HepG2 (cell line): ENCODE data around the gene ANG. TPM values are rescaled to one million over a fixed set of nuclear protein-coding genes. Genes with fewer than 3 reads are reported as not detected.

ENCODE experiments used
- AGO2 ChIP-seq: fragments of 200-400 bp; formaldehyde crosslinking; optimal IDR thresholded peaks from 2 replicates; pipeline ENCODE3; 2017; ENCODE audit warnings: mild to moderate bottlenecking, low read depth, low read length, moderate library complexity
- CERS6 ChIP-seq: sonication (generic); formaldehyde crosslinking; IDR thresholded peaks from 2 replicates; pipeline ENCODE4 v1.5.0; 2020; ENCODE audit warnings: missing genetic modification reagents
- CREB1 ChIP-seq, 2 experiments: fragments of 450-650 bp in 1 of 2; IDR thresholded peaks; 2 replicates each; pipeline ENCODE4 v1.6.1; 2016 to 2017; ENCODE audit warnings: control low read depth in 1 of 2, mild to moderate bottlenecking in 1 of 2, missing compliant biosample characterization in 1 of 2, missing genetic modification characterization in 1 of 2
- CSRNP1 ChIP-seq: sonication (generic); formaldehyde crosslinking; IDR thresholded peaks from 2 replicates; pipeline ENCODE4 v1.8.1; 2023; ENCODE audit warnings: mild to moderate bottlenecking, missing genetic modification reagents
- DMAP1 ChIP-seq: IDR thresholded peaks from 2 replicates; pipeline ENCODE4 v1.6.1; 2016
- KDM1A ChIP-seq: IDR thresholded peaks from 2 replicates; pipeline ENCODE4 v1.6.1; 2016; ENCODE audit warnings: missing compliant biosample characterization
- NR2F2 ChIP-seq: IDR thresholded peaks from 2 replicates; pipeline ENCODE4 v1.6.1; 2012; ENCODE audit warnings: low read depth, inconsistent platforms, borderline replicate concordance
- PAX8 ChIP-seq: sonication (generic); formaldehyde crosslinking; IDR thresholded peaks from 2 replicates; pipeline ENCODE4 v1.8.0; 2022; ENCODE audit warnings: mild to moderate bottlenecking, missing genetic modification reagents, borderline replicate concordance
- POLR2AphosphoS5 ChIP-seq: IDR thresholded peaks from 2 replicates; pipeline ENCODE4 v1.6.1; 2012; ENCODE audit warnings: low read depth, low read length
- REL ChIP-seq: sonication (generic); formaldehyde crosslinking; conservative IDR thresholded peaks from 2 replicates; pipeline ENCODE4 v1.8.0; 2022; ENCODE audit warnings: mild to moderate bottlenecking, missing genetic modification reagents, moderate library complexity
- TIGD3 ChIP-seq: sonication (generic); formaldehyde crosslinking; IDR thresholded peaks from 2 replicates; pipeline ENCODE4 v1.5.1; 2020; ENCODE audit warnings: mild to moderate bottlenecking, missing genetic modification reagents, borderline replicate concordance
- ZFYVE20 ChIP-seq: sonication (generic); formaldehyde crosslinking; IDR thresholded peaks from 2 replicates; pipeline ENCODE4 v1.8.0; 2023; ENCODE audit warnings: low read depth, mild to moderate bottlenecking, moderate library complexity, missing genetic modification reagents, borderline replicate concordance
- ZNF205 ChIP-seq: IDR thresholded peaks from 2 replicates; pipeline ENCODE4 v1.6.1; 2018; ENCODE audit warnings: missing biosample characterization, missing genetic modification reagents
- ZNF263 ChIP-seq: sonication (generic); formaldehyde crosslinking; IDR thresholded peaks from 2 replicates; pipeline ENCODE4 v1.4.0; 2020; ENCODE audit warnings: missing genetic modification reagents
- ZNF430 ChIP-seq: sonication (generic); formaldehyde crosslinking; IDR thresholded peaks from 2 replicates; pipeline ENCODE4 v1.9.0; 2021; ENCODE audit warnings: mild to moderate bottlenecking, missing genetic modification reagents
- ZNF496 ChIP-seq: sonication (generic); formaldehyde crosslinking; IDR thresholded peaks from 2 replicates; pipeline ENCODE4 v1.8.1; 2023; ENCODE audit warnings: mild to moderate bottlenecking, moderate library complexity, missing genetic modification reagents; ENCODE audit not compliant: insufficient replicate concordance
- ZNF503 ChIP-seq: sonication (generic); formaldehyde crosslinking; IDR thresholded peaks from 2 replicates; pipeline ENCODE4 v1.4.0; 2020; ENCODE audit warnings: missing genetic modification reagents
- ZNF724P ChIP-seq: sonication (generic); formaldehyde crosslinking; IDR thresholded peaks from 2 replicates; pipeline ENCODE4 v1.8.0; 2022; ENCODE audit warnings: missing genetic modification reagents, borderline replicate concordance
- ZNF773 ChIP-seq: sonication (generic); formaldehyde crosslinking; IDR thresholded peaks from 2 replicates; pipeline ENCODE4 v1.4.0; 2020; ENCODE audit warnings: missing genetic modification reagents, borderline replicate concordance
- polyA plus RNA-seq, 8 experiments: library from polyadenylated mRNA; depleted of rRNA in 3 of 8; stranded (reverse) in 7 of 8; unstranded in 1 of 8; fragments of >200 nt; fragmentation: Illumina TruSeq in 4 of 8; extraction: Trizol in 4 of 8; gene quantifications; 2 replicates each; pipeline versions ENCODE4 v1.2.1 to v1.2.3, GENCODE V29; 2011 to 2016; ENCODE audit warnings: low read depth in 4 of 8, missing spikeins in 1 of 8, mixed read lengths in 1 of 8; ENCODE audit not compliant: insufficient read depth in 1 of 8
- total RNA-seq, 5 experiments: library from RNA; depleted of rRNA; stranded (reverse); fragments of >200 nt; fragmentation: Illumina TruSeq; extraction: Trizol; gene quantifications; 2 replicates each; pipeline ENCODE4 v1.2.3, GENCODE V29; 2016; ENCODE audit warnings: low read depth in 1 of 5
- TF ChIP-seq, protein P1 (sequence below): sonication (generic); formaldehyde crosslinking; IDR thresholded peaks from 2 replicates; pipeline ENCODE4 v1.4.0; 2020; ENCODE audit warnings: low read depth, mild to moderate bottlenecking, missing genetic modification reagents
- TF ChIP-seq, protein P2 (sequence below): IDR thresholded peaks from 2 replicates; pipeline ENCODE4 v1.6.1; 2016; ENCODE audit warnings: low read depth, borderline replicate concordance

ANG gene
- total and polyA plus RNA-seq, 2 of the 13 experiments (the other 11 are each of a cell fraction or from before 2014, with no cell fraction given), result 83.6 to 401 TPM

DNA sequence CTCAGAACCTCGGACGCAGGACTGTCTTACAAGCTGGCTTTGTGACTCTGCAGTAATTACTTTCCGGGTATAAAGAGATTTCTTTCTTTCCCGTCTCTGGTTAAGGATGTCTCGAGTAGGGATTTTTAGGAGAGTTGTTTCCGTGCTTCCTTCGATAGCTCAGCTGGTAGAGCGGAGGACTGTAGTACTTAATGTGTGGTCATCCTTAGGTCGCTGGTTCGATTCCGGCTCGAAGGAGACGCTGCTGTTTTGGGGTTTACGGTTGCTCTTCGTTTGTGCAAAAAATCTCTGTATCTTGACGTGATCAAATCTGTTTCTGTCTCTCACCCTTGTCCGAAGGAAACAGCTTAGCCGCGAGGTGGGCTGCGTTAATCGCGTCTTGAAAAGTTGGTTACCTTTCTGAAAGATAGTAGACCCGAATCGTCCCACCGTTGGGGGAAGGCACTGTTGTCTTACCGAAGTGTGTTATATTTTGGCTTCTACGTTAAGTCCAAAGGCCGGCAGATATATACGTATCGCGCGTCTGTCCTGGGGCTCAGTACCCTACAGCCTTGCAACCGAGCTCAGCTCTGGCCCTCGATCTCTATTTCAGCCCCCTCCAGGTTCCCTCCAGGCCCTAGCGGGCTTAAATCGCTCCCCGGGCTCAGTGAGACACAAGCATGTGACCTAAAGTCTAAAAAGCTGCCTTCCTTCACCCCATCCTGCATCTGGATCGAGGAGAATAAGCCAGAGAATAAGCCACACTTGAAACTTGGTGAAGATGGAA is 5.3 kb upstream of the ANG start (continued):
- TF ChIP-seq TIGD3 (CRISPR knock-in tag), result no peak
- TF ChIP-seq ZNF205, result no peak; the same call in 1 of the 2 replicates
- TF ChIP-seq CSRNP1 (CRISPR knock-in tag), result no peak
- TF ChIP-seq, protein P1, sequence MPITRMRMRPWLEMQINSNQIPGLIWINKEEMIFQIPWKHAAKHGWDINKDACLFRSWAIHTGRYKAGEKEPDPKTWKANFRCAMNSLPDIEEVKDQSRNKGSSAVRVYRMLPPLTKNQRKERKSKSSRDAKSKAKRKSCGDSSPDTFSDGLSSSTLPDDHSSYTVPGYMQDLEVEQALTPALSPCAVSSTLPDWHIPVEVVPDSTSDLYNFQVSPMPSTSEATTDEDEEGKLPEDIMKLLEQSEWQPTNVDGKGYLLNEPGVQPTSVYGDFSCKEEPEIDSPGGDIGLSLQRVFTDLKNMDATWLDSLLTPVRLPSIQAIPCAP, result no peak
- TF ChIP-seq ZNF724P (CRISPR knock-in tag), result no peak
- no peak for TF ChIP-seq POLR2AphosphoS5
- no peak for TF ChIP-seq KDM1A (CRISPR knock-in tag)
- peak; percentile 7; the same call in 1 of the 2 replicates for TF ChIP-seq ZNF503 (CRISPR knock-in tag)
- TF ChIP-seq CREB1 (IDR thresholded peaks at IDR 0.05), result no peak; the same call in 1 of the 2 replicates
- no peak for TF ChIP-seq CREB1 (CRISPR knock-in tag; IDR thresholded peaks at IDR 0.05)
- no peak for TF ChIP-seq DMAP1 (CRISPR knock-in tag)
- no peak for TF ChIP-seq NR2F2
- no peak for TF ChIP-seq CERS6 (CRISPR knock-in tag)
- no peak for TF ChIP-seq AGO2
- TF ChIP-seq ZNF263 (CRISPR knock-in tag), result no peak
- TF ChIP-seq ZFYVE20 (CRISPR knock-in tag), result no peak
- TF ChIP-seq REL (CRISPR knock-in tag), result no peak; the same call in 1 of the 2 replicates
- TF ChIP-seq ZNF496 (CRISPR knock-in tag), result no peak
- no peak for TF ChIP-seq ZNF430 (CRISPR knock-in tag)
- TF ChIP-seq ZNF773 (CRISPR knock-in tag), result no peak; the same call in 1 of the 2 replicates
- TF ChIP-seq PAX8, result no peak
- TF ChIP-seq, protein P2, sequence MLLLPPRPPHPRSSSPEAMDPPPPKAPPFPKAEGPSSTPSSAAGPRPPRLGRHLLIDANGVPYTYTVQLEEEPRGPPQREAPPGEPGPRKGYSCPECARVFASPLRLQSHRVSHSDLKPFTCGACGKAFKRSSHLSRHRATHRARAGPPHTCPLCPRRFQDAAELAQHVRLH (CRISPR knock-in tag), result peak; percentile 69
